HG02678 (cell line): ENCODE results near the gene AP4S1.
A peak's percentile ranks its signal among the peaks of the same experiment; 100 is the strongest.
"Not testable (repeated sequence)": the region's sequence is repeated elsewhere in the genome, so short reads cannot be mapped to it uniquely, and the experiment has no call there.

Experiments used
- ATAC-seq: cut with Tn5 transposase; IDR thresholded peaks from one replicate; pipeline ENCODE4 v1.9.1; 2021; ENCODE audit warnings: mild to moderate bottlenecking, moderate library complexity; ENCODE audit not compliant: unreplicated experiment

AP4S1 gene

GRCh38 chr14:31004007-31004406 lies 21.4 kb upstream of the AP4S1 start:
- ATAC-seq = not testable (repeated sequence)

DNA sequence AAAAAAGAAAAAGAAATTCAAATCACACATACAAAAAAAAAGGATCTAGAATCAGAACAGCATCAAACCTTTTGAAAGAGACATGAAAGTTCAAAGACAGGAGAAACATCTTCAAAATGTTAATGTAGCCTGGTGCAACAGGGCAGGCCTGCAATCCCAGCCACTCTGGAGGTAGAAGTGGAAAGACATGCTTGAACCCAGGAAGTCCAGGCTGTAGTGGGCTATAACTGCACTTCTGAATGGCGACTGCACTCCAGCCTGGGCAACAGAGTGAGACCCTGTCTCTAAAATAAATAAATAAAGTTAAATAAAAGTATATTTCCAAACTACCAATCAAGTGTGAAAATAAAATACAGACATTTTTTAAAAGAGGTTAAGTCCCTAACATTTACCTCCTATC lies 18.7 kb upstream of the AP4S1 start:
- ATAC-seq = no peak

DNA sequence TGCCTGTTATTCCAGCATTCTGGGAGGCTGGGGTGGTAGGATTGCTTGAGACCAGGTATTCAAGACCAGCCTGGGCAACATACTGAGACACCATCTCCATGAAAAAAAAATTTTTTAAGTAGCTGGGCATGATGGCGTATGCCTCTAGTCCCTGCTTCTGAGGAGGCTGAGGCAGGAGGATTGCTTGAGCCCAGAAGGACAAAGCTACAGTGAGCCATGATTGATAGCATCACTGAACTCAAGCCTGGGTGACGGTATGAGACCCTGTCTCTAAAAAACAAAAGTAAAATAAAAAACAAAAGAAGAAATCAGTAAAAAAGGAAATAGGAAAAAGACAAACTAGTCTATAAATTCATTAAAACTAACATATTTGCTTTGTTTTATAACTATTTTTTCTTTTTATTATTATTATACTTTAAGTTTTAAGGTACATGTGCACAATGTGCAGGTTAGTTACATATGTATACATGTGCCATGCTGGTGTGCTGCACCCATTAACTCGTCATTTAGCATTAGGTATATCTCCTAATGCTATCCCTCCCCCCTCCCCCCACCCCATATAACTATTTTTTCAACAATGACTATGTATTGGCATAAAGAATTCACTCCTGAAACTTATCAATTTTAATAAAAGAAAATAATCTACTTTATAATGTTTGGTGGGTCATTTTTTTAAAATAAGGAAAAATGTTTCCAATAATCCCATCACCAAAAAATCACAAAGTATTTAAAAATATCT lies 15.4 kb upstream of the AP4S1 start:
- no peak for ATAC-seq

DNA sequence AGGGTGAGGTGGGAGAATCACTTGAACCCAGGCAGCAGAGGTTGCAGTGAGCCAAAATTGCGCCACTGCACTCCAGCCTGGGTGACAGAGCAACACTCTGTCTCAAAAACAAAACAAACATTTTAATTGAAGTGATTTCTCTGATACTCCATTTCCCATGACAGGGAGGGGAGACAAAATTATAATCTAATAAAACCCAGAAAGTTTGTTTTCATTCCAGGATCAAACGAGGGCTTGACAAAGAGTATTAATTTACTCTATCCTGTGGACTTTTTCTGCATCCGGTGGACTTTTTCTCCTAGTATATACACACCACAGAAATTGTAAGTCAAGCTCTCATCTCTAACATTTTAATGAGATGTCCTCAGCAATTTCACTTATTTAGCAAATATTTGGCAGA lies 14.5 kb upstream of the AP4S1 start:
- ATAC-seq = no peak

GRCh38 chr14:31013841-31014240 lies 11.6 kb upstream of the AP4S1 start:
- ATAC-seq = no peak

- ATAC-seq = no peak
These were observed 7.3 kb upstream of the AP4S1 start for GRCh38 chr14:31018057-31018645.

DNA sequence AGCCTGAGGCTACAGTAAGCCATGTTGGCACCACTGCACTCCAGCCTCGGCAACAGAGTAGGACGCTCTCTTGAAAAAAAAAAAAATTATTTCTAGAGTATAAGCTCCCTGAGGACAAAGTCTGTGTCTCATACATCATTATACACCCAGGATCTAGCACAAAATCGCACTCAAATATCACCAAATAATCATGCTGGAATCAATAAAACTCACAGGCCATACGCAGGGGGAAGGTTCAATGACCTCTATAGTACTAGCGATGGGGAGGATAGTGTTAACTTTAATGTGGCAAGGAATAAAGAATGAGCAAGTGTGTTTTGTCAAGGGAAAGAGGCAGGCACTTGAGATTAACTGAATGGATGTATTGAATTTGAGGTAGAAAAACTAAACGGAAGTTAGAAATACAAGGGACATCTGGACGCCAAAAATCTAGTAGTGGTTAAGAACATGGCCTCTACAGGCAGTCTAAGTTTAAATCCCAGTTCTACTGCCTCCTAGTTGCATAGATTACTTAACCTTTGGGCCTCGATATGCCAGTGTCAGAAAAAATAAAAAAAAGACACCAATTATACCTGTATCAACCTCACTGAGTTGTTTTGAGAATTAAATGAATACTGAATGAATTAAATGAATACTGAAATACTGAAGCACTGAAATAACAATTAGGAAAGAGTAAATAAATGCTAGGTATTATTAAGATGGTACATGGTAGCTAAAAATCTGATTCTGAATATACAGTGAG lies 4.4 kb upstream of the AP4S1 start:
- ATAC-seq = no peak

- no peak for ATAC-seq
These were observed 3.9 kb upstream of the AP4S1 start for GRCh38 chr14:31021576-31021949.

DNA sequence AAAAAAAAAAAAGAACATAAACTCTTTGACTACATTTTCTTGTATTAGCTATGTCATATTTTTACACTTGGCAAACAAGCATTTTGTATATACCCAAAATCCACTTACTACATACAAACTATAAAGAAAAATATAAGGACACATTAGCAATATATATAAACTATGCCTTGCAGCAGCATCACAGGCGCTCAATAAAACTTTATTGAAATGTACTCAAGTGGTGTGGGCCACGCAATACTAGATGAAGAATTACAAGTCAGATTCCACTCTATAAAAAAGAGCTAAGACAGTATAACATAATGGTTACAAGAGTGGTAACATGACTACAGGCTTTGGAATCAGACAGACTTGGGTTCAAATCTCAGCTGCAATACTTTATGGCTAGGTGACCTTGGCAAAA lies 3.1 kb upstream of the AP4S1 start:
- no peak for ATAC-seq

GRCh38 chr14:31024010-31024480 lies 1.4 kb upstream of the AP4S1 start:
- no peak for ATAC-seq

- no peak for ATAC-seq
These were observed 677 bp upstream of the AP4S1 start for GRCh38 chr14:31024577-31025366.

GRCh38 chr14:31026077-31026449 lies 614 bp downstream of the AP4S1 start, which contains the start of gene STRN3:
Gene STRN3 (minus strand): TSS chr14:31026379. CDS start chr14:31026185, 194 bp downstream.
- no peak for ATAC-seq

DNA sequence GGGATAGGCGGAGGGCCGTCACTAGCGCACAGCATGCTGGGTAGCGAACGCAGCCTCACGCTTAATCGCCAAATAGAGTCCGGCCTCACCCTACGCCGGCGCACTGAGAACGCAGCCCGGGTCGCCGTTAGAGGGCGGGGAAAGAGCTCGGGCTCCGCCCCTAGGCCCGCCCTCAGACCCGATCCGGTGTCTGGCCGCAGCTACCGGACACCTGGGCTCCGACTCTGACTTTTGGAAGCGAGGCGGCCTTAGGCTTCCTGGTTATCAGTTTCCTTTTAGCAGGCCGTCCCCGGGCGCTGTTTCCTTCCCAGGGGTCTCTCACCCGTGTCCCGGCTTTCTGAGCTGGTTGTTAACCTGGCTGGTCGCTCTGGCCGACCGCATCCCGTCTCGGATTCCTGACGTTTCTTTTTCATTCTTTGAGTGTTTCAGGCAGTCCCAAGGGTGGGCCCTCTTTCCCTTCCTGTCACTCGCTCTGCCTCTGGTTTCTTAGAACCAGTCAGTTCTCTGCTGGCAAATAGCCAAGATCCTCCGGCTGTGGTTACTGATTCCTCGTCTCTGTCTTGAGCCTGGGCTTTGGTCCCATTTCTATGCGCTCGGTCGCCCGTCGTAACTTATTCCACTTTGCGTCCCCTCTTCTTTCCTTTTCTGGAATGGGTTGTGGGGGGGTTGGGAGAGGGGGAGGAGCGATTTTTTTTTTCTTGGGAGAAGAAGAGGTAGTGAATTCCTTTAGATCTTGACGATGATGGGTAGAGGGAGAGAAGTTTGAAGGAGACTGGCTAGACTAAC lies 1.2 kb downstream of the AP4S1 start:
- peak; percentile 91 for ATAC-seq

DNA sequence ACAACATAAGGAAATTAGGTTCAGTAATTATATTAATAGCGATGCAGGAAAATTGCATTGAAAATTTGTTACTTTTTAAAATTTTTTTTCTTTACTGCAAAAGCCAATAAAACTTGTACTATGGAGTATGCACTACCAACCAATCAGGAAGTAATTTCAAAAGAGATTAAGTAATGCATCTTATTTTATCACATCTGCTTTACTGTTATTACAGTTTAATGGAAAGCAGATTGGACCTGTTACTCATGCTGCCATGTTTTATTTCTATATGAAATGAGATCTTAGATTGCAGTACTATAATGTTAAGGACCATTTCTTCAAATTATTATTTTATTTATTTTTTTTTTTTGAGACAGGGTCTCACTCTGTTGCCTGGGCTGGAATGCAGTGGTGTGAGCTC lies 2.4 kb downstream of the AP4S1 start:
- no peak for ATAC-seq

- ATAC-seq = no peak
These were observed 3.8 kb downstream of the AP4S1 start for GRCh38 chr14:31029016-31029970.

GRCh38 chr14:31030469-31030868 lies 5.0 kb downstream of the AP4S1 start:
- no peak for ATAC-seq

DNA sequence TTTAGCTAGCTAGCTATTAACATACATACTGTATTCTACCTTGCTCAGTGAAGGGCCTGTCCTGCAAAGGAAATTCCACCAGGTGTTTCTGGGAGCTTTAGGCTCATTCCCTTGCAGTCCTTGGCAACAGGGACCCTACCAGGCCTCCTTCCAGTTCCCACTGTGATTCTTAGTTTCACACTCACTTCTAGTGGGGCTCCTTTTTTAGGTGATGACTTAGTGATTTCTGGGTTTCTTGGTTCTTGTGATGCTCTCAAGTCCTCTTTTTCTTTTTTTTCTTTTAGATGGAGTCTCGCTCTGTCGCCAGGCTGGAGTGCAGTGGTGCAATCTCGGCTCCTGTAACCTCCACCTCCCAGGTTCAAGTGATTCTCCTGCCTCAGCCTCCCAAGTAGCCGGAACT lies 11.1 kb downstream of the AP4S1 start:
- no peak for ATAC-seq

- no peak for ATAC-seq
These were observed 12.3 kb downstream of the AP4S1 start for GRCh38 chr14:31037709-31038221.
